RPMI7951 (cell line): Measurements from ENCODE around the gene ZNF429. TPM values are rescaled to one million over a fixed set of nuclear protein-coding genes. Genes with fewer than 3 reads are reported as not detected.
"Not testable (repeated sequence)": the region's sequence is repeated elsewhere in the genome, so short reads cannot be mapped to it uniquely, and the experiment has no call there.

Experiments
- DNase-seq: peaks from one replicate; pipeline ENCODE4 v3.0.0-alpha.2; 2012; ENCODE audit warnings: low read depth
- total RNA-seq: library from RNA; depleted of rRNA; stranded (reverse); fragments of >200 nt; shearing (Covaris generic); gene quantifications from 2 replicates; pipeline ENCODE4 v1.2.3, GENCODE V29; 2014; rRNA removed

ZNF429 gene
- total RNA-seq, 1 experiment from 2014 or later, result 9.6 TPM

DNA sequence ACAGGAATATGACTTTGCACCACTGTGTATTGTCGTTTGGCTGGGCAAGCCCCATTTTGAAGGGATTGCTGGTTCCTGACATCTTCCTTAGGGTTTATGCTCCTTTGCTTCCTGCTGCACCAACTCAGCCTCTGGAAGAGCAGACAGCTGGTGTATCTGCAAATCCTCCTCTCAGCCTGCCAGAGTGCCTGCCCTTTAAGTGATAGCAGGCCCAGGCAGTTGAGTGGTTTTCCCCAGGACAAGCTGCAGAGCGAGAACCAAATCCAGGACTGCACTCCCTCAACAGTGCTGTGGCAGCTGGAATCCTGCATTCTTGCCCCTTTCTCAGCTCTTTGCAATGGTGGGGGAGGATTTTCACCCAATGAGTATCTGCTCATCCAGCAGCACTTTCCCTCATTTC lies 85.5 kb downstream of the ZNF429 start:
- DNase-seq, result no peak

DNA sequence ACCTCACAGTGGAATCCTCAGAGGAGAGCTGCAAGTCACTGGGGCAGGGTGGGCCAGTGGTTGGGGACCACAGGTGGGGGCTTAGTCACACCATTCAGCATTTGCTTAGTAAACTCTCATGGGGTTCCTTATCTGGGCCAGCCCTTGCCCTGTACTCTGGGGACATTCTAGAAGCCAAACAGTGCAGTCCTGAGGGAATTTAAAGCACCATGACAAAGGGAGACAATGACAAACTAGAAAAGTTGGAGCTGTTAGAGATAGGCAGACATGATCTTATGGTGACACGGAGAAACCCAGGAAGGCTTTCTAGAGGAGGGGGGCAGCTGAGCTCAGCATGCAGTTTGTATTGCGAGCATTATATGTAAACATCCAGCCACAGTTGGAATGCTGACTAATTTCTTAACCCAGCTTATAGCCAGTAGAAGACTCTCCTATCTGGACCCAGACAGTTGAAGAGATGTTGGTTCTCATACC lies 87.6 kb downstream of the ZNF429 start:
- DNase-seq, result no peak

DNA sequence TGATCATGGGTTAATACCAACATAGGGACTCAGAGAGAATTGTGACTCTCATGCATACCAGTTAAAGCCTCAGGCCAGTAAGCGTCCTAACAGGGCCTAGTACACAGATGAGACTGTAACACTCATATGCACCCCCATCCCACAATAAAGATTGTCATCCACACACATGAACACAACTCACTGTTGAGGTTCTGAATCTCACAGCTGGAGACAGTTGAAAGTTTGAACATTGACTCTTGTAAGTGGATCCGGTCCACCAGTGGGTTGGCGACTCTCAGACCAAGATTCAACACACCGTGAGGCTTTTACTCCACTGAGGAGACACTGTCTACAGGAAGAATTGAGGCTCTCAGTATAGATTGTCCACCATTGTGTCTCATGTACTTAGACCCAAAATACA lies 88.1 kb downstream of the ZNF429 start:
- DNase-seq, result no peak

DNA sequence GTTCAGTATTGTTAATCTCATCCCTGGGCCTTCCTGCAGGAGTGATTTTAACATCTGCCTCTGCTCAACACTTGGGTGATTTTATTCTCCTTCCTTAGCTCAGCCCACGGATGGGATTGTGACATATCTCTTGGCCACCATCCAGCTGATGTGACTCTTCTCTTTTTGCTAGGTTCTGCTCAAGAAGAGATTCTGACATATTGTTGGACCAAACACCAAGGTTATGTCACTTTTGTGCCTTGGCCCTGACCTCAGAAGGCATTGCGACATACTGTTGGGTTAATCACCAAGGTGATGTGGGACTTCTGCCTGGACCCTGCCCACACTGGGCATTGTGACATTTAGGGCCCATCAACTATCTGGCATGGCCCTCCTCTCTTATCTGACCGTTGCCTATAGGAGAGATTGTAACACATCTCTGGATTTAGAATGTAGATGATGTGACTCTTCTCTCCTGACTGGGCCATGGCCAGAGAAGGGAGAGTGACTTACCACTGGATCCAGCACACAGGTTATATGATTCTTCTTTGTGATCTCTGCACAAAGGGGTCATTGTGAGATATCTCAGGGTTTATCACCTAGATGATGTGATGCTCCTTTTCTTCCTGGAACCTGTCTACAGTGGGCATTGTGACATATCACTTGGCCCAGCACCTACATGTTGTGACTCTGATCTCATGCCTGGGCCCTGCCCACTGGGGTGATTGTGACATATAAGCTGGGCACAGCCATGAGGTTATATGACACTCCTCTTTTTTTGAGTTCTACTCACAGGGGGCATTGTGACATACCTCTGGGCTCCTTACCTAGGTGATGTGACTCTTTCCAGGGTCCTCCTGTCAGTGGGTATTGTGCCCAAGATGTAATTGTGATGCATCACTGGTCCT lies 88.8 kb downstream of the ZNF429 start:
- DNase-seq, result no peak

DNA sequence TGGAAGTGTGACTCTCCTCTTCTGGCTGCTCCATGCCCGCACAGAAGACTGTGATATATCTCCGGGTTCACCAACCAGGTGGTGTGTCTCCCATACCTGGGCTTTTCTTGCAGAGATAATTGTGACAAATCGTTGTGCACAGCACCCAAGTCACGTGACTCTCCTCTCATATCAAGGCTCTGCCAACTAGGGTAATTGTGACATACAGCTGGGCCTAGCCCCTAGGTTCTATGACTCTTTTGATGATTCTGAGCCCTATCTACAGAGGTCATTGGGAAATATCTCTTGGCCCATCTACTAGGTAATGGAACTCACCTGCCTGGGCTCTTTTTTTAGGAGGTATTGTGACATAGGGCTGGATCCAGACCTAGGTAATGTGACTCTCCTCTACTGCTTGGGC lies 89.8 kb downstream of the ZNF429 start:
- no peak for DNase-seq

- no peak for DNase-seq
These were observed 96.8 kb downstream of the ZNF429 start for GRCh38 chr19:21602082-21602658.

- DNase-seq, result not testable (repeated sequence)
These were observed 97.4 kb downstream of the ZNF429 start for GRCh38 chr19:21602659-21603430.

DNA sequence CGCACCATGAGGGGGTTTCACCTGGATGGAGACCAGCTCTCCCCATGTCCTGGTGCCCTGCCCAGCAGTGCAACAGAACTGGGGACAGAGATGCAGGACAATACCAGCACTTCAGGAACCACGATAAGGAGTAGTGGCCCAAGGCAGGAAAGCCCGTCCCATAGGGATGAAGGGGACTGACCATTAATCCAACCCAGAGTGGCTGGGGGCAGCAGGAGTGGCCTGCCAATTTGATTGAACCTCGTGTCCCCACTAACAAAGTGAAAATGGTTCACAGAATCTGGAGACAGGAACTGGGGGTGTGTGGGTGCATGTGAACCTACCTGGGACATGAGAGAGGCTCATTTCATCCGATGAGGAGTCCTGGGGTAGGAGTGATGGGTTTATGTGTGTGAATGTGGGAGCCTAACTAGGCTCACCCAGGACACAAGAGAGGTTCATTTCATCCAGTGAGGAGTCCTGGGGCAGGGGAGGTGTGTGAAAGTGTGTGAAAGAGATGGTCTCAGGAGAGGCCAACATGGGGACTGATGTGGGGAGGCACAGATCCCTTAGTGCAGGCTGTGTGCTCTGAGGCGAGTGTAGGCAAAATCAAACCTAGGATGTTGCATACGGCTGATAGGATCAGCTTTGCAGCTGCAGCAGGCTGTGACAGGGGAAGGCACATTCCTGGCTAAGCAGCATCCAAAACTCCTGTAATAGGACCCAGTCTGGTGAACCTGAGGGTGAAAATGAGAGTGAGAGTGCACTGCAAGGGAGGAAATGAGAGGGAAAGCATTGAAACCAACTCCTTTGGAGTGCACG lies 98.2 kb downstream of the ZNF429 start:
- no peak for DNase-seq

DNA sequence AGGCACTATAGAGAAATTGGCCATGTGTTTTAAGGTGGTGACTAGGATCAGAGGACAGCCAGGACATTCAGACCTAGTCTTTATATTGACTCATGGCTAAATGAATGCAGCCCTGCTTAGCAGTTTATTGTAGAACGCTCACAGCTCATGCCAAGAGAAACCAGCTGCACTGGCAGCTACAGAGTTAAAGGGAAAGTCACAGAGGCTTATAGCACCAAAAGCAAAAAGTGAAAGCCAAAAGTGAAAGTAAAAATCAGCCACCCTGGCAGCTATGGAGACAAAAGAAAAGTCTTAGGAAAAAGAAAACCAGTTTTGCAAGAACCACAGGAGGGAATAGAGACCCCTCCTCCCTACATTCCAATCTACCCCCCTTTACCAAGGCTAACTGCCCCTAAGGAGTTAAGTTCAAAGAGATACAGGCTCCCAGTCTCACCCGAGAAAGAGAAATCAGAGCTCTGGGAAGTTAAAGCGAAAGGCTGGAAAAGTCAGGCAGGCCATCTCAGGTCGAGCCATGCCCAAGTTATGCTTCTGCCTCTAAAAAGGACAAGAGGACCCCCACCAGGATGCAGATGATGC lies 99.0 kb downstream of the ZNF429 start:
- peak; percentile 57 for DNase-seq

Other genes with a start within 250 kb of the ZNF429 start
- gene ZNF708, start 176.2 kb upstream of the ZNF429 start, total RNA-seq, result 4.7 and 4.8 TPM in 2 replicates
- 11.3 and 11.9 TPM in 2 replicates for gene ZNF738, start 146.6 kb upstream of the ZNF429 start, total RNA-seq
- 5.1 and 6.6 TPM in 2 replicates for gene ZNF493, start 108.5 kb upstream of the ZNF429 start, total RNA-seq